Measurements from ENCODE around the gene PIGT.

DNA sequence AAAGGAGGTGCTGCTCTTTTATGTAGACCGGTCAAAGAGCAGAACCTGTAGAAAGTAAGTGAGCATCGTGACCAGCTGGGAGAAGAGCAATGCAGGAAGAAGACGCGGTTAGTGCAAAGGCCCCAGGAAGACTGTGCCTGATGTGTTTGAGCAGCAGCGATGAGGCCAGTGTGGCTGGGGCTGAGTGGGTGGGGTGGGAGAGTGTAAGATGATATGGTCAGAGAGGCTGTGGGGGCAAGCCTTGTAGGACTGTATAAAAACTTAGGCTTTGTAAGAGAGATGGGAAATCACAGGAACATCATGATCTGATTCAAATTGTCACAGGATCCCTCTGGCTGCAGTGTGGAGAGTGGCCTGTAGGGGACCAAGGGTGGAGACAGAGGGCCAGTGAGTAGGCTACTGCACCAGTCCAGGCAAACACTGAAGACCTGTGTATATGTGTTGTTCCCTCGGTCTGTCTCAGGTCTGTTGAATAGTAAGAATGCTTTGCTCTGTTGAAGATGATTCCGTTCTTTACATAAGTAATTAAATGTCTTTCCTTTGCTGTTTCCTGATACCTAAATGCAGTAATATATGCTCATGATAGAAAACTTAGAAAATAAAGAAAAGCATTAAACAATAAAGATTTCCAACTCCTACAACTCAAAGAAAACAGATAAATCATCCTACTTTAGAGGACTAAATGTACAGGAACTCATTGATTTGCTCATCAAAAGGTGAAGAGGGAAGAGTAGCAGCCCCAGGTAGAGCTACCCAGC is 30.0 kb downstream of the PIGT start:
- no peak for TF ChIP-seq SIN3A (IDR thresholded peaks at IDR 0.05; ENCODE audit: borderline replicate concordance, insufficient read depth, low read length)
- TF ChIP-seq POLR2AphosphoS5 (IDR thresholded peaks at IDR 0.05; ENCODE audit: low read depth, low read length): no peak
- TF ChIP-seq, protein P1, sequence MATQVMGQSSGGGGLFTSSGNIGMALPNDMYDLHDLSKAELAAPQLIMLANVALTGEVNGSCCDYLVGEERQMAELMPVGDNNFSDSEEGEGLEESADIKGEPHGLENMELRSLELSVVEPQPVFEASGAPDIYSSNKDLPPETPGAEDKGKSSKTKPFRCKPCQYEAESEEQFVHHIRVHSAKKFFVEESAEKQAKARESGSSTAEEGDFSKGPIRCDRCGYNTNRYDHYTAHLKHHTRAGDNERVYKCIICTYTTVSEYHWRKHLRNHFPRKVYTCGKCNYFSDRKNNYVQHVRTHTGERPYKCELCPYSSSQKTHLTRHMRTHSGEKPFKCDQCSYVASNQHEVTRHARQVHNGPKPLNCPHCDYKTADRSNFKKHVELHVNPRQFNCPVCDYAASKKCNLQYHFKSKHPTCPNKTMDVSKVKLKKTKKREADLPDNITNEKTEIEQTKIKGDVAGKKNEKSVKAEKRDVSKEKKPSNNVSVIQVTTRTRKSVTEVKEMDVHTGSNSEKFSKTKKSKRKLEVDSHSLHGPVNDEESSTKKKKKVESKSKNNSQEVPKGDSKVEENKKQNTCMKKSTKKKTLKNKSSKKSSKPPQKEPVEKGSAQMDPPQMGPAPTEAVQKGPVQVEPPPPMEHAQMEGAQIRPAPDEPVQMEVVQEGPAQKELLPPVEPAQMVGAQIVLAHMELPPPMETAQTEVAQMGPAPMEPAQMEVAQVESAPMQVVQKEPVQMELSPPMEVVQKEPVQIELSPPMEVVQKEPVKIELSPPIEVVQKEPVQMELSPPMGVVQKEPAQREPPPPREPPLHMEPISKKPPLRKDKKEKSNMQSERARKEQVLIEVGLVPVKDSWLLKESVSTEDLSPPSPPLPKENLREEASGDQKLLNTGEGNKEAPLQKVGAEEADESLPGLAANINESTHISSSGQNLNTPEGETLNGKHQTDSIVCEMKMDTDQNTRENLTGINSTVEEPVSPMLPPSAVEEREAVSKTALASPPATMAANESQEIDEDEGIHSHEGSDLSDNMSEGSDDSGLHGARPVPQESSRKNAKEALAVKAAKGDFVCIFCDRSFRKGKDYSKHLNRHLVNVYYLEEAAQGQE (IDR thresholded peaks at IDR 0.05; ENCODE audit: insufficient read depth in 1 of 2, low read depth in 2 of 2, low read length in 2 of 2): no peak
- TF ChIP-seq FOXP2 (optimal IDR thresholded peaks at IDR 0.05; ENCODE audit: borderline replicate concordance, extremely low read depth, extremely low read length, insufficient read depth): no peak

Data from PFSK-1 (cell line).